Measurements from ENCODE around the gene GIGYF2.

DNA sequence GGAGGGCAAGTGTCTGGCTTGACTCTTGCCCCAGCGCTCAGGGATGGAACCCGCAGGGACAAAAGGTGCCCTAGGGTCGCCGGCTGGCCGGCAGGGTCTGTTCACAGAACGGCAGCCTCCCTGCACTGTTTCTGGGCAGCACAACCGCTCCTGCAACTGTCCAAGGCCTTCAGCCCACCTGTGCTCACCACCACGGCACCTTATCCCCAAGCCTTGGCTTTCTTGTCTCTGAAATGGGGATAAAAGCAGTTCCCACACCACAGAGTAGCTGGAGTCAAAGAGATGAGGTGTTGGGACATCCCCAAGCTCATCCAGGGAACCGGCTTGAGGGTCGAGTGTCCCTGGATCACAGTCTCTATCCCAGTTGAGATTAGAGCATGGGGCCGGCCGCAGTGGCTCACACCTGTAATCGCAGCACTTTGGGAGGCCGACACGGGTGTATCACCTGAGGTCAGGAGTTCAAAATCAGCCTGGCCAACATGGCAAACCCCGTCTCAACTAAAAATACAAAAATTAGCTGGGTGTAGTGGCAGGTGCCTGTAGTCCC lies 177.6 kb downstream of the GIGYF2 start:
- no peak for TF ChIP-seq CTCF (IDR thresholded peaks at IDR 0.05; ENCODE audit: poor library complexity)
- no peak for TF ChIP-seq EZH2phosphoT487 (IDR thresholded peaks at IDR 0.05; ENCODE audit: low read depth, severe bottlenecking, unreplicated experiment)

All from hepatocyte (in vitro differentiated cells).